ENCODE data around the gene DCC.
A peak's percentile ranks its signal among the peaks of the same experiment; 100 is the strongest.

Gene DCC

DNA sequence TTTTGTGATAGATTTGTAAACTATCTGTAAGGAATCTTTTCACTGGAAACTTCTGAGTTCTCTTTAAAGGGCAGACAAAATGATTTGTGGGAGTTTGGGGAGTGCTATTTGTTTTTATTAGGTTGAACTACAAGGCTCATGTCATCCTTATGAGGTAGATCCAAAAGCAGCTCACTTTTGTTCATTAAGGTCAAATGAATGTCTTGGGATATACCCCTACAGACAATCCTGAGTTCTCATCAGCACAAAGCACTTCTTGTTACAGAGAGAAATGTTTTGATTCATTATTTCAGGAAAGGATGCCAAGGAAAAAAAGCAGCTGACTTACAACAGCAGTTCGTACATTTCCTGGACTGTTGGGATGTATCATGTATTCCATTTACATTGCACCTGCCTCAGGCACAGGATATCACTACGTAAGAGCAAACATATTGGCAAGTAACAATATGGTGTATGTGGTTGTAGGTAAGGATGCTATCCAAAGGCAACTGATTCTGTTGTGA is 68.9 kb downstream of the DCC start:
- FAIRE-seq (peak; percentile 91), DNase-seq (ENCODE audit: insufficient read length, low spot score) (no peak)
- TF ChIP-seq CTCF (IDR thresholded peaks at IDR 0.05; ENCODE audit: insufficient read depth, missing control alignments), result no peak

DNA sequence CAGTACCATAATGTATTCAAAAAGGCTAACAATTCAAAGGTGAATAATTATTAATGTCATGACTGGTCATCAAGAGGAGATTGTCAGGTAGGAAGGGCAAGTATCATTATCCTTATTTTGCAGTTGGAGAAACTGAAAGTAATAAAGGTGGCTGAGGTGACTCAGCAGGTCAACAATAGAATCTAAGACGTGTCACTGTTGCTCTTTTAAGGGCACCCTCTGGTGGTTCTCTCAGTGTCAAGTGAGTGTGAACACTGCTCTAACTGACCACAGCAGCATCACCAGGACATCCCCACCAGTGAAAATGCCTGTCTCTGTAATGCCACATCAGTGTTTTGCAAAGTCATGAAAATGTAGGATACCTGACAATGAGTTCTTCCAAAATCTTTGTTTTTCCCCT is 69.7 kb downstream of the DCC start:
- FAIRE-seq (peak; percentile 61), DNase-seq (ENCODE audit: insufficient read length, low spot score) (no peak)
- TF ChIP-seq CTCF (IDR thresholded peaks at IDR 0.05; ENCODE audit: insufficient read depth, missing control alignments), result no peak

DNA sequence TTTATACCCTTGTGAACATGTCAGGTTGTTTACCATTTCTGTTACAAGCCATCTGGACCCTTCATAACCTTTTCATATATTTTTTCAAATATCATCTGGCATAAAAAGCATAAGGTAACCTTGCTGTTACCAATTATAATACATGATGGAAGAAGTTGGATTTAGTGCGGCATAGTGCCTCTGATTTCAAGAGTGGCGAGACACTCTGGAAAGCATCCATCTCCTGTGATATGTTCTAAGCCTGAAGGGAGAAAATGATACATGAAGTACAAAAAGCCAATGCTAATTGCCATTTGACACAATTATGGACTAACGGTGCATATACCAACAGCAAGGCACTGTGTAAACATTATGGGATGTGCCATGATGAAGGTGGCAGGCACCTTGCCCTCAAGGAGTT is 75.1 kb downstream of the DCC start:
- DNase-seq (ENCODE audit: insufficient read length, low spot score), result no peak

DNA sequence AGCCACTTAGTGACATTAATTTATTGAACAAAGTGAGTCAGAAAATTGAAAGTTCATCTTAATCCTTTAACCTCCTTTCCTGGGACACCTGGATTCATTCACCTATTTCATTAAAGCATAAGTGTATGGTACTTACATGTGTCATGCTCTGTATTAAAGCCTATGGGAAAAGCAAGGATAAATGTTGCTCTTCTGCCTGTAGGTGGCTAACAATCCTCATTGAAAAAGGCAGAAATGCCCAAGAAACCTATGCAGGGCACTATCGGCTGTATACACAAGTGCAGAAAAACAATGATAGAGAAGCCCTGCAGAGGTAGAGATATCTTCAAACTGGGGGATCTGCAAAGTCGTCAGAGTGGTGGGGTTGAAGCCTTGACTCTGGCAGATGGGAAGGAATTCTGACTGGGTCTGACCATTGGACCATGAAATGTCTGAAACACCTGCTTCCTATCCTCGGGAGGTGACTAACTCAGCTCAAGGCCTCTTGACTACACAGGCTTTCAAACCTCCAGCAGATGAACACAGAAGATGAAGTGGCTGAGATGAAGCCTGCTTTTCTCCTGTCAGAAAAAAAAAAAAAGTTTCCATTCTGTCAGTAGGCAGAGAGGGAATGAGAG is 83.1 kb downstream of the DCC start:
- DNase-seq (ENCODE audit: insufficient read length, low spot score) (no peak), FAIRE-seq (peak; percentile 16)
- no peak for TF ChIP-seq CTCF (IDR thresholded peaks at IDR 0.05; ENCODE audit: insufficient read depth, missing control alignments)

More for the DNA sequence above, 75.1 kb downstream of the DCC start:
- peak; percentile 25 for FAIRE-seq
- no peak for TF ChIP-seq CTCF (IDR thresholded peaks at IDR 0.05; ENCODE audit: insufficient read depth, missing control alignments)

GRCh38 chr18:52426041-52426440 is 86.0 kb downstream of the DCC start:
- TF ChIP-seq CTCF (IDR thresholded peaks at IDR 0.05; ENCODE audit: insufficient read depth, missing control alignments), result no peak
- FAIRE-seq (no peak), DNase-seq (ENCODE audit: insufficient read length, low spot score) (no peak)

DNA sequence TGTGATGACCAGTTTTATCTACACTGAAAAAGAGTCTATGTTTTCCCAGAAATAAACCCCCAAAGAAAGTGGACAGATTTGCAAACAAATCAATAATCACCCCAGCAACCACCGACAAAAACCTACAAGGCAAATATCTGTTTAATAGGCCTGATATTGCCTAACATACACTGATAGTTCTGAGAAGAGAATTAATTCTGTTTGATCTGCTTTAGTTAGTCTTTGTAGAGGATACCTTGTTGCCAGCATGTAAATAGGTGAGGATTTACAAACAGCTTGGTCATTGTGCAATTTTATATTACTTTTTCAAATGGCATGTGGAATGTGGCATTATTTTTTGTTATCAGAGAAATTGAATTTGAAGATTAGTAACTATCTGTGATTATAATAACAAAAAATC is 86.5 kb downstream of the DCC start:
- DNase-seq (ENCODE audit: insufficient read length, low spot score), result no peak
- TF ChIP-seq CTCF (IDR thresholded peaks at IDR 0.05; ENCODE audit: insufficient read depth, missing control alignments), result no peak
- FAIRE-seq, result peak; percentile 35

DNA sequence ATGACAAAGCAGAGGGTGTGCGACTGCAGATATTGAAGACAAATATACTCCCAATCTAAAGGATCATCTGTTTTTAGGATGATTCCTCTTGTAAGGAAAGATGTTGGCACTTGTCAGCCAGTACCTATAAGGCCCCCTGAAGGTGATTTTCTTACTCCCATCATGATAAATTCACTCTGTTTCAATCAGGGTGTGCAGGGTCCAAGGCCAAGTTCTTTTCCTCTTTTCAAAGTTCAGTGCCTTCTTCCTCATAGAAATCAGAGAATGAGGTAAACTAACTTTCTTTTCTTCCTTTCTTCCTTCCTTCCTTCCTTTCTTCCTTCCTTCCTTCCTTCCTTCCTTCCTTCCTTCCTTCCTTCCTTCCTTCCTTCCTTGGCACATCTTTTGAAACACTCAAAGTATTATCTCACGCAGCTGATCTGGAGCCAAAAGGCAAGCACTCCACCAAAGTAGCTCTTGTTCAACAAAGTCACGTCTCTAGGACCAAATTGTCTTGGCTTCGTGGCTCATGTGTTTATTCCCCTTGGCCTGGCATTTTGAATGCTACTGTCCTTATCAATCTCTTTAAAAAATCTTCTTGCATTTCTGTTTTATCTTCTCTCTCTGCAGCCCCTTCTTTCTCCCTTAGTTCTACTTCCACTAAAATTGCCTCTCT is 87.7 kb downstream of the DCC start:
- FAIRE-seq (no peak), DNase-seq (ENCODE audit: insufficient read length, low spot score) (no peak)
- no peak for TF ChIP-seq CTCF (IDR thresholded peaks at IDR 0.05; ENCODE audit: insufficient read depth, missing control alignments)
